Upper lobe of left lung (tissue), 4 donors: ENCODE data around the gene PLPPR3.

ENCODE experiments used
- POLR2A ChIP-seq, 4 donors: fragments of 450-650 bp; IDR thresholded peaks; one replicate each; pipeline ENCODE4 v1.5.1; 2016 to 2017; ENCODE audit warnings: antibody characterized with exemption in 4 of 4, mild to moderate bottlenecking in 2 of 4
- TF ChIP-seq, protein P1 (sequence below), 6 experiments: fragments of 450-650 bp in 4 of 6; fragments of 200-600 bp in 2 of 6; sonication (generic) in 2 of 6; IDR thresholded peaks; one replicate each; pipeline ENCODE4 v1.5.1; 2016 to 2019; ENCODE audit warnings: antibody characterized with exemption in 6 of 6

DNA sequence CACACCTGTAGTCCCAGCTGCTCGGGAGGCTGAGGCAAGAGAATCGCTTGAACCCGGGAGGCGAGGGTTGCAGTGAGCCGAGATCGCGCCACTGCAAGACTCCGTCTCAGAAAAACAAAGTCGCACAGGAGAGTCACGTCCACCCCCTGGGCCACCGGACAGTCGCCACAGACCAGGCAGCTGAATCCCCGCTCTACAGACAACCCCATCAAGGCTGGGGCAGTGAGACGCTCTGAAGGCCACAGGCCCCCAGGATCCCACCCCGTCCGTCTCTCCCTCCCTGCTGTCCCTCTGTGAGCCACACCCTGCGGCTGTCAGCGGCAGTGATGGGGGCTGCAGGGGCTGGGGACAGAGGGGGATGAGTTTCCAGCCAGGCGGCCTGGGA lies 40.0 kb downstream of the PLPPR3 start:
- TF ChIP-seq, protein P1, sequence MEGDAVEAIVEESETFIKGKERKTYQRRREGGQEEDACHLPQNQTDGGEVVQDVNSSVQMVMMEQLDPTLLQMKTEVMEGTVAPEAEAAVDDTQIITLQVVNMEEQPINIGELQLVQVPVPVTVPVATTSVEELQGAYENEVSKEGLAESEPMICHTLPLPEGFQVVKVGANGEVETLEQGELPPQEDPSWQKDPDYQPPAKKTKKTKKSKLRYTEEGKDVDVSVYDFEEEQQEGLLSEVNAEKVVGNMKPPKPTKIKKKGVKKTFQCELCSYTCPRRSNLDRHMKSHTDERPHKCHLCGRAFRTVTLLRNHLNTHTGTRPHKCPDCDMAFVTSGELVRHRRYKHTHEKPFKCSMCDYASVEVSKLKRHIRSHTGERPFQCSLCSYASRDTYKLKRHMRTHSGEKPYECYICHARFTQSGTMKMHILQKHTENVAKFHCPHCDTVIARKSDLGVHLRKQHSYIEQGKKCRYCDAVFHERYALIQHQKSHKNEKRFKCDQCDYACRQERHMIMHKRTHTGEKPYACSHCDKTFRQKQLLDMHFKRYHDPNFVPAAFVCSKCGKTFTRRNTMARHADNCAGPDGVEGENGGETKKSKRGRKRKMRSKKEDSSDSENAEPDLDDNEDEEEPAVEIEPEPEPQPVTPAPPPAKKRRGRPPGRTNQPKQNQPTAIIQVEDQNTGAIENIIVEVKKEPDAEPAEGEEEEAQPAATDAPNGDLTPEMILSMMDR (IDR thresholded peaks at IDR 0.05) = no peak
- no peak for TF ChIP-seq POLR2A (IDR thresholded peaks at IDR 0.05)
